ENCODE results near the gene FNDC3A.

FNDC3A gene

DNA sequence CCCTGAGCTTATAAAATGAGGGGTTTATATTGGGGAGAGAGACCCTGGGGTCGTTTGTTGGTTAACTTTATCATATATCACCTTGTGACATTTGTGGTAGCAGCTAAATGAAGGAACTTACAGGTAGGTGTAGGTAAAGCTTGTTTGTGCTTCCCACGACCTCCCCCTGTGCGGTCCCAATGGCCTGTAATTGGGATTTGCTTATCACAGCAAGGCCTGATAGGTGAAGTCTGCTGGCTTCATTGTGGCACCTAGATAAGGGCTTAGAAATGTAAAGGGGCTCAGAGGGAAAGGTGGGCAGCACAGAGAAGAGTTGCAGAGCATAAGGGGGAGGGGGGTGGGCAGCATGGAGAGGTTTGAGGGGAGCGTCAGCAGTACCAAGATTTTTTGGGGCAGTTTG lies 208.9 kb downstream of the FNDC3A start:
- no peak for DNase-seq (ENCODE audit: low read depth, low spot score)
- H3K27me3 ChIP-seq (ENCODE audit: insufficient read depth, insufficient read length): no peaks in the 10 kb centered on the region
- H3K36me3 ChIP-seq (ENCODE audit: insufficient read depth, insufficient read length, low read length): peaks cover 3% of the 10 kb centered on the region
- no peak overlapping the region for H3K4me3 ChIP-seq (ENCODE audit: insufficient read length, low read depth)
- H3K4me1 ChIP-seq (ENCODE audit: insufficient read depth, insufficient read length): no peaks in the 10 kb centered on the region
- no peak for TF ChIP-seq ZNF274 (IDR thresholded peaks at IDR 0.05; ENCODE audit: low read depth, low read length)
- no peak for TF ChIP-seq YY1 (IDR thresholded peaks at IDR 0.05; ENCODE audit: insufficient read depth, insufficient read length)
- no peak for TF ChIP-seq SUZ12 (IDR thresholded peaks at IDR 0.05; ENCODE audit: extremely low read depth, insufficient read depth, insufficient read length)
- H3K9me3 ChIP-seq (ENCODE audit: insufficient read depth, low read length): no peaks in the 10 kb centered on the region
- H3K9ac ChIP-seq (ENCODE audit: insufficient read length, low read depth): no peak overlapping the region

DNA sequence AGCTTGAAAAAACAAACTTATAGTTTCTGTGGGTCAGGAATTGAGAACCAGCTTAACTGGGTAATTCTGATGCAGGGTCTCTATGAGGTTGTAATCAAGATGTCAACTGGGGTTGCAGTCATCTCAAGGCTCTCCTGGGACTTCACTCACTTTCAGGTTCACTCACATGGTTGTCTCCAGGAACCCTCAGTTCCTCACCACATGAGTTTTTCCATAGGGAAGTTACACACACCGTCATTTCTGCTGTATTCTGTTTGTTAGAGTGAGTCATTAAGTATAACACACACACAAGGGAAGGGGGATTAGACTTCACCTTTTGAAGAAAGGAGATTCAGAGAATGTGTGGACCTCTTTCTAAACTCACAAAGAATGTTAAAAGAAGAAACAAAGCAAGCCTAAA lies 209.6 kb downstream of the FNDC3A start:
- no peaks in the 10 kb centered on the region for H3K4me1 ChIP-seq (ENCODE audit: insufficient read depth, insufficient read length)
- H3K9me3 ChIP-seq (ENCODE audit: insufficient read depth, low read length): no peaks in the 10 kb centered on the region
- TF ChIP-seq ZNF274 (IDR thresholded peaks at IDR 0.05; ENCODE audit: low read depth, low read length) (no peak), SUZ12 (IDR thresholded peaks at IDR 0.05; ENCODE audit: extremely low read depth, insufficient read depth, insufficient read length) (no peak), YY1 (IDR thresholded peaks at IDR 0.05; ENCODE audit: insufficient read depth, insufficient read length) (no peak)
- DNase-seq (ENCODE audit: low read depth, low spot score): no peak
- peaks cover 3% of the 10 kb centered on the region for H3K36me3 ChIP-seq (ENCODE audit: insufficient read depth, insufficient read length, low read length)
- H3K9ac ChIP-seq (ENCODE audit: insufficient read length, low read depth): no peak overlapping the region
- no peak overlapping the region for H3K4me3 ChIP-seq (ENCODE audit: insufficient read length, low read depth)
- H3K27me3 ChIP-seq (ENCODE audit: insufficient read depth, insufficient read length): no peaks in the 10 kb centered on the region

DNA sequence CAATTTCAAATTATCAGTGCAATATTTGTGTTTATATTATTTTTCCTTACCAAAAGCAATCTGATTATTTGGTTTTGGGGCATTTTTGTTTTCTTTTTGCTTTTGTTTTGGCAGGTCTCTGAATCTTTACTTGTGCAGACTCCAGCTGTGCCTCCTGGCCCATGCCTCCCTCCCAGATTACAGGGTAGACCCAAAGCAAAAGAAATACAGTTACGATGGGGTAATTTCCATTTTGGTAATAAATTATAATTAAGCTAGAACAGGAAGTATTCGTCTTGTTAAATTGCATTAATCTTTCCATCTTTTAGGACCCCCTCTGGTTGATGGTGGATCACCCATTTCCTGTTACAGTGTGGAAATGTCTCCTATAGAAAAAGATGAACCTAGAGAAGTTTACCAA lies 215.2 kb downstream of the FNDC3A start:
- no peaks in the 10 kb centered on the region for H3K9me3 ChIP-seq (ENCODE audit: insufficient read depth, low read length)
- H3K4me1 ChIP-seq (ENCODE audit: insufficient read depth, insufficient read length): no peaks in the 10 kb centered on the region
- H3K4me3 ChIP-seq (ENCODE audit: insufficient read length, low read depth): no peak overlapping the region
- no peak for DNase-seq (ENCODE audit: low read depth, low spot score)
- peaks cover 6% of the 10 kb centered on the region for H3K36me3 ChIP-seq (ENCODE audit: insufficient read depth, insufficient read length, low read length)
- no peaks in the 10 kb centered on the region for H3K27me3 ChIP-seq (ENCODE audit: insufficient read depth, insufficient read length)
- TF ChIP-seq YY1 (IDR thresholded peaks at IDR 0.05; ENCODE audit: insufficient read depth, insufficient read length): no peak
- no peak for TF ChIP-seq SUZ12 (IDR thresholded peaks at IDR 0.05; ENCODE audit: extremely low read depth, insufficient read depth, insufficient read length)
- no peak for TF ChIP-seq ZNF274 (IDR thresholded peaks at IDR 0.05; ENCODE audit: low read depth, low read length)
- no peak overlapping the region for H3K9ac ChIP-seq (ENCODE audit: insufficient read length, low read depth)

DNA sequence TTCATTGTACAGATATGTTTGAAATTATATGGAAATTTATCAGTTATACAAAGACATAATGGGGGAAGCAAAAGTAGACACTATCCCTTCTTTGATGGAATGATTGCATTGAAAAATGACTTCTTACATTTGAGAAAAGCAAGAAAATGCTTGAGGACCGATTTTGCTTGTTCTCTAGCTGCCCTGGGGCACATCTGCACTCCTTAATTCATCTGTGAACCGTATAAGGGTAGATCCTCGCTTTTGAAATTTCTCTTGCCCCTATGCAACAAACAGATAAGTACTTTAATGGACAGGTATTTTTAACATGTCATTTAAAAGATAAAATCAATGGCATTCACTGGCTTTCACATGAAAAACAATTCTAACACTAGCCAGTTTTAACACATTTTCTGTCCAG lies 230.9 kb downstream of the FNDC3A start:
- TF ChIP-seq YY1 (IDR thresholded peaks at IDR 0.05; ENCODE audit: insufficient read depth, insufficient read length) (no peak), ZNF274 (IDR thresholded peaks at IDR 0.05; ENCODE audit: low read depth, low read length) (no peak), SUZ12 (IDR thresholded peaks at IDR 0.05; ENCODE audit: extremely low read depth, insufficient read depth, insufficient read length) (no peak)
- Histone ChIP-seq H3K4me1 (ENCODE audit: insufficient read depth, insufficient read length) (no peaks in the 10 kb centered on the region), H3K4me3 (ENCODE audit: insufficient read length, low read depth) (no peak overlapping the region), H3K9ac (ENCODE audit: insufficient read length, low read depth) (no peak overlapping the region), H3K27me3 (ENCODE audit: insufficient read depth, insufficient read length) (no peaks in the 10 kb centered on the region), H3K36me3 (ENCODE audit: insufficient read depth, insufficient read length, low read length) (peaks cover 7% of the 10 kb centered on the region), H3K9me3 (ENCODE audit: insufficient read depth, low read length) (no peaks in the 10 kb centered on the region)
- DNase-seq (ENCODE audit: low read depth, low spot score): no peak

DNA sequence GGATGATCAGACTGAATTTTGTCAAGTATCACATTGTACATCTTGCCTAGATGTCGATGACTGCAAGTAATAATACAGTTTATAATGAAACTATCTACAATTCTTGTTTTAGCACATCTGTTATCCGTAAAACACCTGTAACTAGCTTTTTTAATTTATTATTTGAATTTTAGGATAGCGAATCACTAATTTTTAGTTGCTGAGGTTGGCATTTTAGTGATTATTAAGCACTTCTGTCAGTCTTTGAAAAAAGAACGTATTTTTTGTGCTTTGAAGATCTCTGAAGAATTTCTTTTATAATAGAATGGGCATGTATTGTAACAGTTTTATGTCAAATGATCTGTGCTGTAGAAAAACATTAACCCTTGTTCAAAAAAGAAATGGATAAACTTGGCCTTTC lies 232.9 kb downstream of the FNDC3A start:
- Histone ChIP-seq H3K9me3 (ENCODE audit: insufficient read depth, low read length) (no peaks in the 10 kb centered on the region), H3K9ac (ENCODE audit: insufficient read length, low read depth) (no peak overlapping the region), H3K4me1 (ENCODE audit: insufficient read depth, insufficient read length) (no peaks in the 10 kb centered on the region), H3K27me3 (ENCODE audit: insufficient read depth, insufficient read length) (no peaks in the 10 kb centered on the region), H3K4me3 (ENCODE audit: insufficient read length, low read depth) (no peak overlapping the region), H3K36me3 (ENCODE audit: insufficient read depth, insufficient read length, low read length) (peaks cover 4% of the 10 kb centered on the region)
- TF ChIP-seq YY1 (IDR thresholded peaks at IDR 0.05; ENCODE audit: insufficient read depth, insufficient read length): no peak
- TF ChIP-seq SUZ12 (IDR thresholded peaks at IDR 0.05; ENCODE audit: extremely low read depth, insufficient read depth, insufficient read length): no peak
- TF ChIP-seq ZNF274 (IDR thresholded peaks at IDR 0.05; ENCODE audit: low read depth, low read length): no peak
- no peak for DNase-seq (ENCODE audit: low read depth, low spot score)

DNA sequence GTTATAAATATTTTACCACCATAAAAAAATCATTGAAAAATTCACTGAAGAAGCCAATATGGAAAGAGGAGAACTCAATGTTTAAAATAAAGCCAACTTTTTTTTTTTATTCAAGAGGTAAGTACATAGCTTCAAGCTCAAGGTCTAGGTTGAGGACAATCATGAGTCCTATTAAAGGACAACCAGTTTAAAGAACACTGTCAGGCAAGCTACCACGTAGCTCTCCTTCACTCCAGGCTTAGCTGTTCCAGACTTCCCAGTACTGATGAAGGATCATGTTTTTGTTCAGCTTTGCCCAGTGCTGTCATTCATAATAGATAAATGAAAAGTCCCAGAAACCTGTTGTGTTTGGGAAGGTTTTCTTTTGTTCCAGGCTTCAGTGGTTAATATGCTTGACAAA lies 234.4 kb downstream of the FNDC3A start:
- no peaks in the 10 kb centered on the region for H3K9me3 ChIP-seq (ENCODE audit: insufficient read depth, low read length)
- no peak overlapping the region for H3K9ac ChIP-seq (ENCODE audit: insufficient read length, low read depth)
- TF ChIP-seq SUZ12 (IDR thresholded peaks at IDR 0.05; ENCODE audit: extremely low read depth, insufficient read depth, insufficient read length) (no peak), ZNF274 (IDR thresholded peaks at IDR 0.05; ENCODE audit: low read depth, low read length) (no peak)
- H3K4me3 ChIP-seq (ENCODE audit: insufficient read length, low read depth): no peak overlapping the region
- no peaks in the 10 kb centered on the region for H3K27me3 ChIP-seq (ENCODE audit: insufficient read depth, insufficient read length)
- H3K4me1 ChIP-seq (ENCODE audit: insufficient read depth, insufficient read length): no peaks in the 10 kb centered on the region
- DNase-seq (ENCODE audit: low read depth, low spot score): no peak
- peaks cover 4% of the 10 kb centered on the region for H3K36me3 ChIP-seq (ENCODE audit: insufficient read depth, insufficient read length, low read length)

DNA sequence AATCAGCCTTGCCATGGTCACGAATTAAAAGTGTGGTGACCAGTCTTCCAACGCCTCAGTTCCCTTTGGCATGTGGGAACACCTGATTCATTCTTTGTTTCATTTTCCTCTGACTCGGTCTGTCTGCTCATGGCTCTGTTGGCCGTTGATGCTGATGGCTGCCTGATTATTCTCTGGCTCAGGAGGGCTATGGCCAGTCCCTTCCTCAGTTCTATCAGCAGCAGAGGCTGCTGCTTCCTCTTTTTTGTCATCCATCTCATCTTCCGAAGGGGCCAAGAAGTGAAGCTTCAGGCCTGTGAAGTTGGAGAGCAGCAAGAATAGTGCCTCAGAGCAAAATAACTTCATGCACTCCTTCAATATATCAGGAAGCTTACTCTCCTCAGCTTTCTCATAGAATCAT lies 235.0 kb downstream of the FNDC3A start:
- TF ChIP-seq SUZ12 (IDR thresholded peaks at IDR 0.05; ENCODE audit: extremely low read depth, insufficient read depth, insufficient read length) (no peak), YY1 (IDR thresholded peaks at IDR 0.05; ENCODE audit: insufficient read depth, insufficient read length) (no peak), ZNF274 (IDR thresholded peaks at IDR 0.05; ENCODE audit: low read depth, low read length) (no peak)
- no peak for DNase-seq (ENCODE audit: low read depth, low spot score)

DNA sequence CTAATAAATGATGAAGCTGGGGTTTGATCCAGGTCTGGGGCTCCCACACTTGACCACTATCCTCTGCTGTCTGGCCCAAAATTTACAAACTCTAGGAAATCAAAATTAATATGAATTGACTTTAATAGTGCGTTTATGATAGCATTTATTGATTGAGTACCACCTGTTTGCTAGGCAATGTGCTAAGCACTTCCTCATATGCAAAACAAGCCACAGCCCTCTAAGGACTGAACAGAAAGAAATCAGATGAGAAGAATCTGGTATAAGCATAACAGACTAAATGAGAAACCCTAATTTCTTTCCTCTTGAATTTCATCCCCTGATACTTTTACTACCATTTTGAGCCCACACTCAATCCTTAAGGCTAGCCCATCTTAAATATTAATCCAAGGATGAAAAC lies 237.8 kb downstream of the FNDC3A start:
- Histone ChIP-seq H3K4me3 (ENCODE audit: insufficient read length, low read depth) (no peak overlapping the region), H3K9me3 (ENCODE audit: insufficient read depth, low read length) (no peaks in the 10 kb centered on the region), H3K36me3 (ENCODE audit: insufficient read depth, insufficient read length, low read length) (no peaks in the 10 kb centered on the region), H3K27me3 (ENCODE audit: insufficient read depth, insufficient read length) (no peaks in the 10 kb centered on the region), H3K9ac (ENCODE audit: insufficient read length, low read depth) (no peak overlapping the region), H3K4me1 (ENCODE audit: insufficient read depth, insufficient read length) (no peaks in the 10 kb centered on the region)
- no peak for DNase-seq (ENCODE audit: low read depth, low spot score)
- TF ChIP-seq YY1 (IDR thresholded peaks at IDR 0.05; ENCODE audit: insufficient read depth, insufficient read length) (no peak), SUZ12 (IDR thresholded peaks at IDR 0.05; ENCODE audit: extremely low read depth, insufficient read depth, insufficient read length) (no peak), ZNF274 (IDR thresholded peaks at IDR 0.05; ENCODE audit: low read depth, low read length) (no peak)

More for the DNA sequence above, 235.0 kb downstream of the FNDC3A start:
- Histone ChIP-seq H3K9me3 (ENCODE audit: insufficient read depth, low read length) (no peaks in the 10 kb centered on the region), H3K27me3 (ENCODE audit: insufficient read depth, insufficient read length) (no peaks in the 10 kb centered on the region), H3K36me3 (ENCODE audit: insufficient read depth, insufficient read length, low read length) (peaks cover 4% of the 10 kb centered on the region), H3K4me1 (ENCODE audit: insufficient read depth, insufficient read length) (no peaks in the 10 kb centered on the region), H3K4me3 (ENCODE audit: insufficient read length, low read depth) (no peak overlapping the region), H3K9ac (ENCODE audit: insufficient read length, low read depth) (no peak overlapping the region)

All from NT2/D1 (cell line).